HG03521 (cell line): ENCODE measurements around the gene CPEB2.

ENCODE experiments used
- ATAC-seq: cut with Tn5 transposase; IDR thresholded peaks from one replicate; pipeline ENCODE4 v1.9.1; 2021; ENCODE audit warnings: mild to moderate bottlenecking, moderate library complexity; ENCODE audit not compliant: unreplicated experiment

CPEB2 gene

GRCh38 chr4:15116509-15117079, 114.3 kb downstream of the CPEB2 start:
- no peak for ATAC-seq

GRCh38 chr4:15117270-15117946, 115.1 kb downstream of the CPEB2 start:
- ATAC-seq: no peak

- no peak for ATAC-seq
These were observed 116.0 kb downstream of the CPEB2 start for GRCh38 chr4:15118292-15118691.
